GM21381 (cell line): ENCODE results near the gene RASAL1.
A peak's percentile ranks its signal among the peaks of the same experiment; 100 is the strongest.

ENCODE experiments used
- ATAC-seq: cut with Tn5 transposase; IDR thresholded peaks from one replicate; pipeline ENCODE4 v1.9.1; 2021; ENCODE audit warnings: mild to moderate bottlenecking, moderate library complexity; ENCODE audit not compliant: unreplicated experiment

The RASAL1 gene

DNA sequence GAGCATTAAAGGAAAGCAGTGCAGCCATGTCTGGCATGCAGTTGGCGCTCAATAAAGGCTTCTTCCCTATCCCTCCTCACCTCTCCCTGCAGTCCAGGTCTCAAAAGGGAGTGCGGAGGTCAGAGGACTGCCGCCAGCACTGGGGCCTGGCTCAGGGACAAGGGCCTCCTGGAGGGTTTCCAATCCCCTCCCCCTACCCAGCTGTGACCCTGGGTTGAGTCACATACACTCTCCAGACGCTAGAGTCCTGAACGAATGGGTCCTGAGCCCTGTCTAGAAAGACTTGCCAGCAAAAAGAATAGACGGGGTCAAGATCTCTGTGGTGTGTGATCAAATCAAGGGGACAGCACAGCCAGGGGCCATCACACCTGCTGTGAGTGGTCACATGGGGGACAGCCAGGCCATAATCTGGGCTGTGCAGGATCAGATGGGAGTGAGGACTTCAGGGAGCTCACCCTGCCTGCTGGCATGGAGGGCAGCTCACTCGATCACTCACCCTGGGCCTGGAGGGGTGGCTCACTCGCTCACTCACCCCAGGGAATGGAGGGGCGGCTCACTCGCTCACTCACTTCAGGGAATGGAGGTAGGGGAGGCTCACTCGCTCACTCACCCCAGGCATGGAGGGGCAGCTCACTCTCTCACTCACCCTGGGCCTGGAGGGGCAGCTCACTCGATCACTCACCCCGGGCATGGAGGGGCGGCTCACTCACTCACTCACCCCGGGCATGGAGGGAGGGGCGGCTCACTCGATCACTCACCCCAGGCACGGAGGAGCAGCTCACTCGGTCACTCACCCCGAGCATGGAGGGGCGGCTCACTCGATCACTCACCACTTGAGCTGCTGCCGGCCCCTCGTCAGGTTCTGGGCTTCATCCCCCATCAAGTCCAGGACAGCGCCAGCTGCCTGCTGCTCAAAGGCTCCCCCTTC lies 26.8 kb upstream of the RASAL1 start:
- no peak for ATAC-seq

- no peak for ATAC-seq
Observed at GRCh38 chr12:113161415-113162016, 26.0 kb upstream of the RASAL1 start.

DNA sequence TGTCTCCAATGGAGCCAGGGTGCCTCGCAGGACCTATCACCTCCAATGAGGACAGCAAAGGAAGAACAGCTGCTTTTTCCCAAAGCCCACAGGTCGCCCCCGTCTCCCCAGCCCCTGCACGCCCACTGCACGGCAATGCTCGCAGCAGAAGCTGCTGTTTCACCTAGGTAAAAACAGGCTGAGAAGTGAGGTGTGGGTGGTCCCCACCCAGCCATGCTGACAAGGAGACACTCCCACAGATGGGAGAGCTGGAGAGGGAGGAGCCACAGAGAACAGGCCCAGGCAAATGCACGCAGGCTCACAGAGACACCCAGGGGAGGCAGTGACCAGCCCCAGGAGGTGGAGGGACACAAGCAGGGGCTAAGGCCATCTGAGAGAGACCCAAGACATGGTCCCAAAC lies 24.4 kb upstream of the RASAL1 start:
- no peak for ATAC-seq

DNA sequence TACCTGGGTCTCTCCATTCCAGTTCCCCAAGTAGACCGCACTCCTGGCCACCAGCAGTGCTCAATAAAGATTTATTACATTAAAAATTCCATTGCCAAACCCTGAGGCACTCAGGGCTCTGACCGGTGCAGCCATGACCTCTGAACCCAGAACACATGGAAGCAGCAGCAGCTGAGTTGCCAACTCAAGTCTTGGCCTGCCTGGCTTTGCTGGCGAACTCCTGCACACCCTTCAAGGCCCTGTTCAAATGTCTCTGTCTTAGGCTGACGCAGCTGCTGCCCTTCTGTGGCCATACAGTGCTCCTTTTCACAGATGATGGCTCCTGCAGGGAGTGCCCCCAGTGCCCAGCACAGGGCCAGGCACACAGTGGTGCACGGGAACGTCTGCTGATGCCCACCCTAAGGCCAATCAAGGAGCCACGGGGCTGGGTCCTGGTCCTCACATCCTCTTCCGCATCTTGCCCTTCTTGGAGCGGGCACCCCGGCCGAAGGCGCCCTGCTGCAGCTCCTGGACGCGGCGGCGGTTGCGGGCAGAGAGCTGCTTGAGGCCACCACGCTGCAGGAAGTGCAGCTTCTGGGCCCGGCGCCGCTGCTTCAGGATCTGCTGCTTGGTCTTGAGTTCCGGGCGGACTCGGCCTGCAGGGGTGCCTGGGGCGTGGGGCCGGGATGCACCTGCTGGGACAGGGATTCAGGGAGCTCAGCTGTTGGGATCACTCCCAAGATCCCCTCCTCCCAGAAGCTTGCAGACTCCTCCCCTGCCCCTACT lies 23.1 kb upstream of the RASAL1 start:
- ATAC-seq: no peak

GRCh38 chr12:113157218-113157859 lies 21.8 kb upstream of the RASAL1 start:
- no peak for ATAC-seq

GRCh38 chr12:113155646-113156045 lies 20.1 kb upstream of the RASAL1 start:
- no peak for ATAC-seq

DNA sequence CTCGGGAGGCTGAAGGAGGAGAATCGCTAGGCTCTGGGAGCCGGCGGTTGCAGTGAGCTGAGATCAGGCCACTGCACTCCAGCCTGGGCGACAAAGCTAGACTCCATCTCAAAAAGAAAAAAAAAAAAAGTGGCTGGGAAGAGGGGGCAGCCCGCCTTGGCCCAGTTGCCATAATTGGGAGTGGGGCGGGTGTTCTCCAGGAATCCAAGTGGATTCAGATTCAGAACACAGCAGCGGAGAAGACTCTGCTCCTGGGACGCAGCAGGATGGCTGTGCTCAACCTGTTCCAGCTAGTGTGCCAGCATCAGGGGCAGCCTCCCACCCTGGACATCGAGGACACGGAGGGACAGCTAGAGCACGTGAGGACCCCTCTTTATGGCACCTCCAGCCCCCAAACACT lies 19.5 kb upstream of the RASAL1 start:
- no peak for ATAC-seq

- no peak for ATAC-seq
Observed at GRCh38 chr12:113154351-113154973, 18.9 kb upstream of the RASAL1 start.

GRCh38 chr12:113152835-113153814 lies 17.6 kb upstream of the RASAL1 start:
- peak; percentile 66 for ATAC-seq

- no peak for ATAC-seq
Observed at GRCh38 chr12:113152196-113152834, 16.8 kb upstream of the RASAL1 start.

GRCh38 chr12:113151655-113152054 lies 16.1 kb upstream of the RASAL1 start:
- no peak for ATAC-seq

DNA sequence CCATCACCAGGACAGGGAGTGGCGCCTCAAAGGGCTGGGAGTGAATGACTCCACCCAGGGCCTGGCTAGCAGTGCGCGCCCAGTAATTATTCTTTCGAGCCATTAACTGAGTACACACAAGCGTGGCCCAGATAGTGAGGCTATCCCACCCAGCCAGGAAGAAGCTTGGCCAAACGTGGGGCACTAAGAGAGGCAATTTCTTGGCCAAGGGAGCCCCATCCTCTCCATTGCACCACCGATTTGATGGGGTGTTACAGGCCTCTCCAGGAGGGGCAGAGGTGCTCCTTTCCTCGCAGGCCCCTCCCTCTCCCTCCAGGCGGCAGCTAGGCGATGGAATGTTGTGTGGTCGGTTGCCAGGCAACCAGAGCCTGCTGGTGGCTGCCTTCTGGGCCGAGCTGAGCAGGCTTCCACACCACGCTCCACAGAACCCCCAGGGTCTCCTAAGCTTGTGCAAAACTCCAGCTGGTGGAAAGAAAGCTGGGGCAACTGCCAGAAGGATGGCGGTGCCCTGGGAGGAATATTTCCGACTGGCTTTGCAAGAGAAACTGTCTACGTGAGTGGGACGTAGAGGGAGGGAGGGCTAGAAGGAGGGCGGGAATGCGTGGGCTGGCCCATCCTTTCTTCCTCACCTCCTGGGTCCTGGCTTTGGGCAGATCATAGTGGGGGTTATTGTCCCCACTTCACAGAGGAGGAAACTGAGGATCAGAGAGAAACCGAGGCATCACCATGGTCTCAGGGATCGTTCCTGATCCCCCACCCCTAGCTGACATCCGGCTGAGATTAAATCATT lies 14.0 kb upstream of the RASAL1 start, which contains the start of gene CFAP73:
Gene CFAP73, plus strand, starts transcription at position 364 of the 790 bp plus-strand sequence. Its CDS starts 134 bp downstream, at position 498.
- no peak for ATAC-seq

GRCh38 chr12:113146999-113147398 lies 11.4 kb upstream of the RASAL1 start:
- no peak for ATAC-seq

DNA sequence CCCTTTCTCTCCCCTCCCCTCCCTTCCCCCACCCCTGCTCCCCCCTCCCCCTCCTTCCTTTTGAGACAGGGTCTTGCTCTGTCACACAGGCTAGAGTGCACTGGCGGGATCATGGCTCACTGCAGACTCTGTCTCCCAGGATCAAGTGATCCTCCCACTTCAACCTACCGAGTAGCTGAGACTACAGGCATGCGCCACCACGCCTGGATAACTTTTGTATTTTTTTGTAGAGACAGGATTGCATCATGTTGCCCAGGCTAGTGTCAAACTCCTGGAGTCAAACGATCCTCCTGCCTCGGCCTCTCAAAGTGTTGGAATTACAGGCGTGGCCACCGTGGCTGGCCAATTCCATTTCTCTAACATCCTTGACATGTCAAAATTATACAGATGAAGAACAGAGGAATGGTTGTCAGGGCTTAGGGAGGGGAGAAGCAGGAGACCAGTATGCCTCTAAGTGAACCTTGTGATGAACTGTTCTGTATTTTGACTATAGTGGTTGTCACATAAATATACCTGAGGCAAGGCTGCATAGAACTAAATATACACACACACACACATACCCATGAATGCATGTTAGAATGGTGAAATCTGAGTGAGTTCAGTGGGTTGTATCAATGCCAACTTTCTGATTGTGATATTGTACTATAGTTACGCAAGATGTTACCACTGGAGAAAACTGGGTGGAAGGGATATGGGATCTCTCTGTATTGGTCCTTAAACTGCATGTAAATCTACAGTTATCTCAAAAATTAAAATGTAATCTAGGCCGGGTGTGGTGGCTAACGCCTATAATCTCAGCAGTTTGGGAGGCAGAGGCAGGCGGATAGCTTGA lies 10.4 kb upstream of the RASAL1 start:
- ATAC-seq: no peak

GRCh38 chr12:113144806-113145205 lies 9.2 kb upstream of the RASAL1 start:
- ATAC-seq: no peak

DNA sequence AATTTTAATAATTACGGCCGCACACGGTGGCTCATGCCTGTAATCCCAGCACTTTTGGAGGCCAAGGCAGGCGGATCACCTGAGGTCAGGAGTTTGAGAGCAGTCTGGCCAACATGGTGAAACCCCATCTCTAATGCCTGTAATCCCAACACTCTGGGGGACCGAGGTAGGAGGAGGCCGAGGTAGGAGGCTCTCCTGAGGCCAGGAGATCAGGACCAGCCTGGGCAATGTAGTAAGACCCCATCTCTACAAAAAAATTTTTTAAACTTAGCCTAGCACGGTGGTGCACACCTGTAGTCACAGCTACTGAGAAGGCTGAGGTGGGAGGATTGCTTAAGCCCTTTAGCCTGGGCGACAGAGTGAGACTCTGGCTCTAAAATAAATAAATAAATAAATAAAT lies 8.4 kb upstream of the RASAL1 start:
- ATAC-seq: no peak

GRCh38 chr12:113142886-113143332 lies 7.3 kb upstream of the RASAL1 start:
- no peak for ATAC-seq
